Coronary artery (tissue), 2 donors: ENCODE measurements around the gene SRC.

ENCODE experiments used
- DNase-seq: peaks from one replicate; pipeline ENCODE4 v3.0.0-alpha.2; 2017; ENCODE audit warnings: low spot score
- H3K27ac ChIP-seq, 2 donors: fragments of 200-600 bp; sonication (generic); one replicate each; pipeline ENCODE4 v1.5.1; 2016 to 2019
- H3K4me3 ChIP-seq: fragments of 200-600 bp; sonication (generic); 2 replicates; pipeline ENCODE4 v1.5.1; 2016; ENCODE audit warnings: mild to moderate bottlenecking, moderate library complexity
- TF ChIP-seq, protein P1 (sequence below): fragments of 200-600 bp; sonication (generic); IDR thresholded peaks from one replicate; pipeline ENCODE4 v1.5.1; 2019; ENCODE audit warnings: antibody characterized with exemption

The SRC gene

DNA sequence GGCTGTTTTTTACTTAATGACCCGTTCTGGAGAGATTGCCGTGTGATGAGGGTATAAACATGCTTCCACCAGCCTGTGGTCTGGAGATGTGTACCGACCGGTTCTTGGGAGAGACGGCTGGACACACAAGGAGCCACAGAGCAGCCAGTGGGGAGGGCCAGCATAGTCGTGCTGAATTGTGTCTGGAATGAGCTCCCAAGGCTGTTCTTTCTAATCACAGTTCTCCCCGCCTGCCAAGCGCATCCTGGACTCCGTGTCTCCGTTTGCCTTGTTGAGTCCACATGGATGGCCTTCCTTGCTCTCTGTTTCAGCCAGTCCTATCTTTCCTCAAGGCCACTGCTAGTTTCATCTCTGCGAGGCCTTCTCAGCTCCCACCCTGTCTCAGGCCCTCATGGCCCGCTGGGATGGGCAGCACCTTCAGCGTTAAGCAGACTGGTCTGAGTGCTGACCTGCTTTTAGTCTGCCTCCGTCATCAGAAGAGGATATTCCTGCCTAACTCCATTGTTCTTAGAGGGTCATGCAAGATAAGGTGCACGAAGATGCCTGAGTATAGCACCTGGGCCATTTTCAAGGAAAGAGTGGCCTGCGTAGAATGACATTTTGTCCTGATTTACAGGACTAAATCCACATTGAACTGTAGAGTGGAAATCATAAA lies 35.9 kb upstream of the SRC start:
- Histone ChIP-seq H3K4me3 (no peak overlapping the region), H3K27ac (peak overlapping the region in 1 of 2 donors; percentile 12)
- TF ChIP-seq, protein P1, sequence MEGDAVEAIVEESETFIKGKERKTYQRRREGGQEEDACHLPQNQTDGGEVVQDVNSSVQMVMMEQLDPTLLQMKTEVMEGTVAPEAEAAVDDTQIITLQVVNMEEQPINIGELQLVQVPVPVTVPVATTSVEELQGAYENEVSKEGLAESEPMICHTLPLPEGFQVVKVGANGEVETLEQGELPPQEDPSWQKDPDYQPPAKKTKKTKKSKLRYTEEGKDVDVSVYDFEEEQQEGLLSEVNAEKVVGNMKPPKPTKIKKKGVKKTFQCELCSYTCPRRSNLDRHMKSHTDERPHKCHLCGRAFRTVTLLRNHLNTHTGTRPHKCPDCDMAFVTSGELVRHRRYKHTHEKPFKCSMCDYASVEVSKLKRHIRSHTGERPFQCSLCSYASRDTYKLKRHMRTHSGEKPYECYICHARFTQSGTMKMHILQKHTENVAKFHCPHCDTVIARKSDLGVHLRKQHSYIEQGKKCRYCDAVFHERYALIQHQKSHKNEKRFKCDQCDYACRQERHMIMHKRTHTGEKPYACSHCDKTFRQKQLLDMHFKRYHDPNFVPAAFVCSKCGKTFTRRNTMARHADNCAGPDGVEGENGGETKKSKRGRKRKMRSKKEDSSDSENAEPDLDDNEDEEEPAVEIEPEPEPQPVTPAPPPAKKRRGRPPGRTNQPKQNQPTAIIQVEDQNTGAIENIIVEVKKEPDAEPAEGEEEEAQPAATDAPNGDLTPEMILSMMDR, result no peak
- no peak for DNase-seq

DNA sequence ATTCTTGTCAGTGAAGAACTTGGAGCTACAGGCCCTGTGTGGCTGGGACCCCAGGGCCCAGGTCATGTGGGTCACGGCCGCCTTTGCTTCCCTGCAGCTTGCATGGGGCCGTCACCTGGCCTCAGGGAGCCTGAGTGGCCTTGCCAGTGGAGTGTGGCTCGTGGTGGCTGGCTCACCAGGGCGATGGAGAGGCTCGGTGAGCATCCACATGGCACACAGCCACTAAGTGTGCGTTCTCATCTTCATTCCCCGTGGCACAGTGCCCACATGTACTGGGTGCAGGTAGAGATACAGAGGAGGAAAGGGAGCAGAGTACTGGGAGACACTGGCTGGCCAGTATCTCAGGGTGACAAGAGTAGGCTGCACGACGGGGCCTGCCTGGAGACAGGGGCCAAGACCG lies 35.0 kb upstream of the SRC start:
- no peak overlapping the region for H3K27ac ChIP-seq
- DNase-seq, result no peak
- H3K4me3 ChIP-seq, result no peak overlapping the region
- TF ChIP-seq, protein P1, result no peak

DNA sequence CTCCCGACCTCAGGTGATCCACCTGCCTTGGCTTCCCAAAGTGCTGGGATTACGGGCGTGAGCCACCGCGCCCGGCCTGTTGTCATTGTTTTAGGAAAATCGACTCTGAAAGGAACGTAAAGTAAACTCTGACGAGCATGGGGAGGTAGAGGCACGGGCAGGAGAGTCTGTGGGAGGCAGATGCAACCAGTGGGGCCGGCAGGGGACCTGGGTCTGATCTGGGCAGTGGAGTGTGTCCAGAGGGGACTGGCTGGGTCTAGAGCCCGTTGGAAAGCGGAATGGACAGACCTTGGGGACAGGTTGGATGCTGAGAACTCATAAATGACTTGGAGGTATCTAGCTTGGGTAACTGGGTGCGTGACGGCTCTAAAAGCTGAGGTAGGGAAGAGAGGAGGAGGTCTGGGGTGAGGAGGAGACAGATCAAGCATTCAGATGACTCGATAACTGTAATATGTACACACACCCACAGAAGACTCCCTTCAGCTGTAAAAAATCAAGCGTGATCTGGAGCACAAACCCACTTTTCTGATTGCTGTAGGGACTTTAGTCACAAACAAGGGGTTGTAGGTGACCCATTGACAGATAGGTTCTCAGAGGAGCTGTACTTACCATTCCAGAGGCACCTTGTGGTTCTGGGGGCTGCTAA lies 34.1 kb upstream of the SRC start:
- TF ChIP-seq, protein P1, result no peak
- no peak overlapping the region for H3K27ac ChIP-seq
- DNase-seq, result no peak

DNA sequence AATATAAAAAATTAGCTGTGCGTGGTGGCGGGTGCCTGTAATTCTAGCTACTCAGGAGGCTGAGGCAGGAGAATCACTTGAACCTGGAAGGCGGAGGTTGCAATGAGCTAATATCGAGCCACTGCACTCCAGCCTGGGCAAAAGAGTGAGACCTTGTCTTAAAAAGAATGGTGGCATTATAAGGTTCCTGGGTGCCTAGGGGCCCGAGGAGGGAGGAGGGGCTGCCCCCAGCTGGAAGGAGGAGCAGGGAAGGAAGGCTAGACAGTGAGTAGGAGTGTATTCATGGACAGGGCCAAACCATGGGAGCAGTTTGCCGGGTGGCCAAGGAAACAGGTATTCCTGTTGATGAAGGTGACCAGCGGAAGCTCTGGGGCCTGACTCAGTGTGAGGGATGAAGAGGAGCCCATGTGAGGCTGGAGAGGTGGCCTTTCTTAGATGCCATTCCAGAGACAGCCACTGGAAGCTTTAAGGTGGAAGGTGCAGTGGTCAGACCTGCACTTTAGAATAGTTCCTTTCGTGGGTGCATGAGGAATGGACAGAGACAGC lies 32.3 kb upstream of the SRC start:
- no peak for DNase-seq
- H3K27ac ChIP-seq, result peak overlapping the region; percentile 71 to 98
- TF ChIP-seq, protein P1, result no peak
- H3K4me3 ChIP-seq, result no peak overlapping the region

More for the DNA sequence above, 34.1 kb upstream of the SRC start:
- H3K4me3 ChIP-seq, result no peak overlapping the region

DNA sequence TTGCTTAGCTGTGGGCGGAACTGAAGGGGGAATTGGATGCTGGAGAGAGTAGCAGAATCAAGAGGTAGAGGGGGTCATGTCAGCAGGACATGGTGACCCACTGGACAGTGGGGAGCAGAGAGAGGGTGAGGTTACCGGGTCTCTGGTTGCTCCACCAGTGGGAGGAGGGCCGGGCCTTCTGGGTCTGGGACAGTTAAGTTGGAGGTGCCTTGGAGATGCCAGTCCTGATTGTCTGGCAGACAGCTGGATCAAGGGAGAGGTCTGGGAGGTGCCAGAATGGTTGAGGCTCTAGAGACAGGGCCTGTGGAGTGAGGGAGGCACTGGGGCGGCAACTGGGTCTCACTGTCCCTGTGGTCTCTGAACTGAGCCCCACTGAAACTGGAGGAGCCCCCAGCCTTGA lies 31.8 kb upstream of the SRC start:
- Histone ChIP-seq H3K27ac (peak overlapping the region; percentile 71 to 98), H3K4me3 (peak overlapping the region; percentile 56)
- TF ChIP-seq, protein P1, result no peak
- no peak for DNase-seq

DNA sequence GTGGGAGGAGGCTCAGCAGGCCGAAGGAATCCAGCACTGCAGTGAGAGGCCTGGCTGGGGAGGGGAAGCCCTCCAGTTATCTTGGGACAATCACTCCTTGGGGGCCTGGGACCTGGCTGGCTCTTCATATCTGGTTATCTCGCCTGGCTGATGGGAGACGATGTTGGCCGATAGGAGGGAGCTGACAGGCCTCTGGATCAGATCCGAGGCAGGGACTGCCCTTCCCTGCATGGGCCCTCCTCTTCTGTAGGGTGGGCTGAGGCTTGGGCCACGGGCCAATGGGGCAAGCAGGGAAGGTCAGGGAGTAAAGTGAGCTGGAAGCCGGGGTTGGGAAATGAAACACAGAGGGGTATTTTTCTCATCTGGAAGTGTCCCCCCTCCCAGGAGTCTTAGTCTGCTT lies 31.3 kb upstream of the SRC start:
- TF ChIP-seq, protein P1, result no peak
- Histone ChIP-seq H3K27ac (peak overlapping the region; percentile 71 to 98), H3K4me3 (peak overlapping the region; percentile 56)
- no peak for DNase-seq

DNA sequence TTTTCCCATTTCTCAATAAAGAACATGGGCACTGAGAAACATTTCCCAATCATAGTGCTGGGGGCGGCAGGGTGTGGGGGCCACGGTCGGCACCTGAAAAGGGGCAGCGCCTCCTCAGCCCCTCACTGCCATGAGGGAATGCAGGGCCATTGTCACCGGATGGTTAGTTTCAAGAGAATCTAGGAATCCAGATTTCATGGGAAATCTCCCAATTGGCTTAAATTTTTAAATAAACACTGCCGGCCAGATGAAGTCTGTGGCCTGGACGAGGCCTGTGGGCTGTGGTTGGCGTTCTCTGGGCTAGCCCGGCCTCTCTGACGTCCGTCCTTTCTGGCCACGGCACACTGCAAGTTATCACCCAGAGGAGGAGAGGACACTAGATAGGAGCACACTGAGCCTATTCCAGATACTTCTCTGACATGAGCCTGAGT lies 30.9 kb upstream of the SRC start:
- peak overlapping the region; percentile 56 for H3K4me3 ChIP-seq
- peak; percentile 90 for DNase-seq
- peak overlapping the region; percentile 71 to 98 for H3K27ac ChIP-seq
- TF ChIP-seq, protein P1, result no peak
